A549 (cell line): Measurements from ENCODE around the gene CHD9.

Experiments
- POLR2A ChIP-seq: IDR thresholded peaks from 2 replicates; pipeline ENCODE4 v1.6.1; 2012; ENCODE audit warnings: mild to moderate bottlenecking, low read length
- RFX5 ChIP-seq: fragments of 450-650 bp; IDR thresholded peaks from 2 replicates; pipeline ENCODE4 v1.7.1; 2014; ENCODE audit warnings: antibody characterized with exemption, mild to moderate bottlenecking, moderate library complexity
- ZSCAN20 ChIP-seq: fragments of 250-450 bp; sonication (Bioruptor Pico); IDR thresholded peaks from 2 replicates; pipeline ENCODE4 v1.8.0; 2022; ENCODE audit warnings: mild to moderate bottlenecking, moderate library complexity
- TF ChIP-seq, protein P1 (sequence below): fragments of >200 bp; sonication (Bioruptor Twin); formaldehyde crosslinking; IDR thresholded peaks from 3 replicates; pipeline ENCODE4 v1.5.1; 2016

DNA sequence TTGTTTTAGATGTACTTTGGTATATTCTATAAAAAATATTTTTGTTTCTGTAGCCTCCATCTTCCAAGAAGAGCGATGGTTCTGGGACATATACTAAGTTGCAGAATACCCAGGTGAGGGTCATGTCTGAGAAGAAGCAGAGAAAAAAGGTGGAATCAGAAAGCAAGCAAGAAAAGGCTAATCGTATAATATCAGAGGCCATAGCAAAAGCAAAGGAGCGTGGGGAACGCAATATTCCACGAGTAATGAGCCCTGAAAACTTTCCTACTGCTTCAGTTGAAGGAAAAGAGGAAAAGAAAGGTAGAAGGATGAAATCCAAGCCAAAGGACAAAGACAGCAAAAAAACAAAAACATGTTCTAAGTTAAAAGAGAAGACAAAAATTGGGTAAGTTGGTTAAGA lies 154.6 kb downstream of the CHD9 start:
- TF ChIP-seq POLR2A (no peak), RFX5 (no peak), ZSCAN20 (CRISPR knock-in tag) (no peak)
- TF ChIP-seq, protein P1, sequence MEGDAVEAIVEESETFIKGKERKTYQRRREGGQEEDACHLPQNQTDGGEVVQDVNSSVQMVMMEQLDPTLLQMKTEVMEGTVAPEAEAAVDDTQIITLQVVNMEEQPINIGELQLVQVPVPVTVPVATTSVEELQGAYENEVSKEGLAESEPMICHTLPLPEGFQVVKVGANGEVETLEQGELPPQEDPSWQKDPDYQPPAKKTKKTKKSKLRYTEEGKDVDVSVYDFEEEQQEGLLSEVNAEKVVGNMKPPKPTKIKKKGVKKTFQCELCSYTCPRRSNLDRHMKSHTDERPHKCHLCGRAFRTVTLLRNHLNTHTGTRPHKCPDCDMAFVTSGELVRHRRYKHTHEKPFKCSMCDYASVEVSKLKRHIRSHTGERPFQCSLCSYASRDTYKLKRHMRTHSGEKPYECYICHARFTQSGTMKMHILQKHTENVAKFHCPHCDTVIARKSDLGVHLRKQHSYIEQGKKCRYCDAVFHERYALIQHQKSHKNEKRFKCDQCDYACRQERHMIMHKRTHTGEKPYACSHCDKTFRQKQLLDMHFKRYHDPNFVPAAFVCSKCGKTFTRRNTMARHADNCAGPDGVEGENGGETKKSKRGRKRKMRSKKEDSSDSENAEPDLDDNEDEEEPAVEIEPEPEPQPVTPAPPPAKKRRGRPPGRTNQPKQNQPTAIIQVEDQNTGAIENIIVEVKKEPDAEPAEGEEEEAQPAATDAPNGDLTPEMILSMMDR, result no peak
